ENCODE measurements around the gene CREBBP.

CREBBP gene

DNA sequence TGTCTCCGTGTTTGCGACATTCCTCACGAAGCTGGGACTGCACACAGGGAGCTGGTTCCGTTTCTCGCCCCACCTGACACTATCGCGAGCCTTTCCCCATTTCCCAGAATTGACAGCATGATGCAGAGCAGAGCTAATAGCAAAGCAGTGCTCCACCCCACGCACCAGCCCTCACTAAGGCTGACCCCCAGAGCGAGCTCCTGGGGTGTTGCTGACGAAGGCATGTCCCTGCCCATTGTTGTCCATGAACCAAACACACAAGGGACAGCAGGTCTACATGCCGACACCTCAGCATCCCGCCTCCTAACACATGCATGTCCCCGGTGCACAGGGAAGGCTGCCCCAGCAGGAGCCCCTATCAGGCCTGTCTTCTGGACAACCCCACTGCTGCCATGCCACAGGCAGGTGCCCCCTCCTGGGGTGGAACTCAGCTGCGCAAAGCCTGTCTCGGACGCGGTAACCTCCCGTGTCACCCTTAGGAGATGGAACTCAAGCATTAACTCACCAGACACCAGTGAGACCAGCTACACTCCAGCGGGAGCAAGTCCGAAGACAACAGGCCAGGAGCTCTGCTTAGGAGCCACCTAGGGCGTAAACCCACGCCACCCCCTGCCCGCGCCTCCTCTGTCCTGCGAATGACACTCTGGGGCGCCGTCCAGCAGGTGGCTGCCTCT, 146.3 kb downstream of the CREBBP start:
- TF ChIP-seq, protein P1, sequence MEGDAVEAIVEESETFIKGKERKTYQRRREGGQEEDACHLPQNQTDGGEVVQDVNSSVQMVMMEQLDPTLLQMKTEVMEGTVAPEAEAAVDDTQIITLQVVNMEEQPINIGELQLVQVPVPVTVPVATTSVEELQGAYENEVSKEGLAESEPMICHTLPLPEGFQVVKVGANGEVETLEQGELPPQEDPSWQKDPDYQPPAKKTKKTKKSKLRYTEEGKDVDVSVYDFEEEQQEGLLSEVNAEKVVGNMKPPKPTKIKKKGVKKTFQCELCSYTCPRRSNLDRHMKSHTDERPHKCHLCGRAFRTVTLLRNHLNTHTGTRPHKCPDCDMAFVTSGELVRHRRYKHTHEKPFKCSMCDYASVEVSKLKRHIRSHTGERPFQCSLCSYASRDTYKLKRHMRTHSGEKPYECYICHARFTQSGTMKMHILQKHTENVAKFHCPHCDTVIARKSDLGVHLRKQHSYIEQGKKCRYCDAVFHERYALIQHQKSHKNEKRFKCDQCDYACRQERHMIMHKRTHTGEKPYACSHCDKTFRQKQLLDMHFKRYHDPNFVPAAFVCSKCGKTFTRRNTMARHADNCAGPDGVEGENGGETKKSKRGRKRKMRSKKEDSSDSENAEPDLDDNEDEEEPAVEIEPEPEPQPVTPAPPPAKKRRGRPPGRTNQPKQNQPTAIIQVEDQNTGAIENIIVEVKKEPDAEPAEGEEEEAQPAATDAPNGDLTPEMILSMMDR (IDR thresholded peaks at IDR 0.05; ENCODE audit: low read depth, low read length, missing control alignments), result no peak
- H3K4me3 ChIP-seq (ENCODE audit: low read depth, low read length), result no peak overlapping the region
- DNase-seq (ENCODE audit: low read depth), result no peak

DNA sequence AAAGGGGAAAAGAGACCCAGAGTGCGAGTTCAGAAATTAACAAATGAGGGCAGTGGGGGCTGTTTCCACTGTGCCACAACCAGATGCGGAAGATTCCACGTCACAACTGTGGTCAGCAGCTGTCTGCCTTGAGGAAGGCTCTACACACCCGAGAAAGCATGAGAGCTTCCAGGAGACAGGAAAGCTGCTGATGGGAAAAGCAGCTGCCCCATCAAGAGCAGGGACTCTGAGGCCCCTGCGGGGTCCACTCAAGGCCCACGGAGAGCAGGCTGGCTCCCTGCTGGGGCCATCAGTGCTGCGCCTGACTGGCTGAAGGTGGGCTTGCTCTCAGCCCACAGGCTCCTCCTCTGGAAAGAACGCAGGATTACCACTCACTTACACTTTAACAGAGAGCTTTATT, 148.3 kb downstream of the CREBBP start:
- no peak overlapping the region for H3K4me3 ChIP-seq (ENCODE audit: low read depth, low read length)
- TF ChIP-seq, protein P1 (IDR thresholded peaks at IDR 0.05; ENCODE audit: low read depth, low read length, missing control alignments), result no peak
- no peak for DNase-seq (ENCODE audit: low read depth)

- TF ChIP-seq, protein P1 (IDR thresholded peaks at IDR 0.05; ENCODE audit: low read depth, low read length, missing control alignments), result no peak
- no peak overlapping the region for H3K4me3 ChIP-seq (ENCODE audit: low read depth, low read length)
- no peak for DNase-seq (ENCODE audit: low read depth)
Measured at GRCh38 chr16:3731126-3731935, 149.2 kb downstream of the CREBBP start.

- TF ChIP-seq, protein P1 (IDR thresholded peaks at IDR 0.05; ENCODE audit: low read depth, low read length, missing control alignments), result no peak
- no peak for DNase-seq (ENCODE audit: low read depth)
- no peak overlapping the region for H3K4me3 ChIP-seq (ENCODE audit: low read depth, low read length)
Measured at GRCh38 chr16:3730161-3731125, 150.1 kb downstream of the CREBBP start.

- no peak overlapping the region for H3K4me3 ChIP-seq (ENCODE audit: low read depth, low read length)
- TF ChIP-seq, protein P1 (IDR thresholded peaks at IDR 0.05; ENCODE audit: low read depth, low read length, missing control alignments), result no peak
- DNase-seq (ENCODE audit: low read depth), result no peak
Measured at GRCh38 chr16:3729161-3730112, 151.1 kb downstream of the CREBBP start.
